Measurements from ENCODE around the gene SLC38A11. TPM values are rescaled to one million over a fixed set of nuclear protein-coding genes. Genes with fewer than 3 reads are reported as not detected.

Gene SLC38A11
- total and polyA plus RNA-seq, 10 of the 15 experiments (the other 5 are each of a cell fraction or from before 2014, with no cell fraction given) = not detected

GRCh38 chr2:164868563-164869419 lies 86.5 kb downstream of the SLC38A11 start:
- H2AFZ ChIP-seq (ENCODE audit: control insufficient read depth, low read depth, low read length) = no peak overlapping the region
- H3K36me3 ChIP-seq (ENCODE audit: control insufficient read depth in 2 of 2, insufficient read depth in 2 of 2, low read length in 1 of 2) = no peaks in the 10 kb centered on the region
- H3K9ac ChIP-seq (ENCODE audit: control insufficient read depth, insufficient read depth, low read length) = no peak overlapping the region
- WGBS (ENCODE audit: insufficient coverage, insufficient replicate concordance, low lambda C conversion rate, missing lambda C conversion rate) = 58% methylated on average over 5 of the region's 5 CpGs
- no peak for ATAC-seq
- H3K27me3 ChIP-seq (replicated peaks in 1 of 2; ENCODE audit: control insufficient read depth in 2 of 2, insufficient read depth in 2 of 2, low read length in 1 of 2) = no peaks in the 10 kb centered on the region
- BruUV-seq (replicated peaks) = no TSS peak
- intact Hi-C loops (cut with micrococcal nuclease; ENCODE audit: unreplicated experiment) (no loop called here), in situ Hi-C loops (cut with MboI) (no loop called here)
- no peak overlapping the region for H3K4me3 ChIP-seq
- ChIA-PET SMC1A (ENCODE audit: uncharacterized antibody, unreplicated experiment) (interaction anchor here (1.2 kb wide), 1 partner anchor 10 kb away, joined by 3 read pairs; no protein-coding TSS in a partner anchor), RAD21 (ENCODE audit: unreplicated experiment) (no interaction called here), CTCF (no interaction called here), POLR2A (no interaction called here)
- TF ChIP-seq SMAD1 (IDR thresholded peaks at IDR 0.05; ENCODE audit: low read depth, partially characterized antibody) (no peak), ZBED1 (IDR thresholded peaks at IDR 0.05; ENCODE audit: borderline replicate concordance) (no peak), HDGF (IDR thresholded peaks at IDR 0.05) (no peak), ZSCAN29 (IDR thresholded peaks at IDR 0.05) (no peak), IRF5 (IDR thresholded peaks at IDR 0.05; ENCODE audit: borderline replicate concordance) (no peak)
- H4K20me1 ChIP-seq (ENCODE audit: control insufficient read depth, insufficient read depth) = no peaks in the 10 kb centered on the region
- H3K79me2 ChIP-seq (ENCODE audit: control insufficient read depth, insufficient read depth, low read length) = no peaks in the 10 kb centered on the region
- H3K27ac ChIP-seq (ENCODE audit: control insufficient read depth, insufficient read depth) = no peak overlapping the region
- no peak for DNase-seq (ENCODE audit: low read depth, low spot score)
- no peak overlapping the region for H3K4me2 ChIP-seq (ENCODE audit: control insufficient read depth, insufficient read depth)
- H3K4me1 ChIP-seq (ENCODE audit: control insufficient read depth, insufficient read depth, low read length) = no peaks in the 10 kb centered on the region
- H3K9me3 ChIP-seq (replicated peaks; ENCODE audit: control insufficient read depth, insufficient read depth, low read length) = no peaks in the 10 kb centered on the region
- no peak for FAIRE-seq
